Hepatocyte (in vitro differentiated cells): ENCODE measurements around the gene TRIM39.

ENCODE experiments used
- CTCF ChIP-seq: fragments of 200-600 bp; sonication (generic); IDR thresholded peaks from 2 replicates; pipeline ENCODE4 v1.5.1; 2016; ENCODE audit warnings: antibody characterized with exemption, mild to moderate bottlenecking; ENCODE audit not compliant: poor library complexity
- EZH2 ChIP-seq: fragments of 200-600 bp; sonication (generic); IDR thresholded peaks from 2 replicates; pipeline ENCODE4 v1.6.1; 2016; ENCODE audit warnings: antibody characterized with exemption, mild to moderate bottlenecking, borderline replicate concordance
- EZH2phosphoT487 ChIP-seq: fragments of 200-600 bp; sonication (generic); IDR thresholded peaks from one replicate; pipeline ENCODE4 v1.6.1; 2018; ENCODE audit warnings: antibody characterized with exemption, mild to moderate bottlenecking, low read depth, moderate library complexity; ENCODE audit not compliant: unreplicated experiment, severe bottlenecking

- TF ChIP-seq CTCF = no peak
- TF ChIP-seq EZH2 = no peak
- no peak for TF ChIP-seq EZH2phosphoT487
These were observed 7.4 kb upstream of the TRIM39 start for GRCh38 chr6:30319146-30319835.
